Suppressor macrophage (primary cell): ENCODE measurements around the gene ADRM1.

Experiments
- DNase-seq, 4 experiments: peaks; one replicate each; pipeline ENCODE4 v3.0.0-alpha.2; 2020 to 2022

The ADRM1 gene

GRCh38 chr20:62311832-62312661 lies 9.2 kb downstream of the ADRM1 start:
- no peak for DNase-seq

DNA sequence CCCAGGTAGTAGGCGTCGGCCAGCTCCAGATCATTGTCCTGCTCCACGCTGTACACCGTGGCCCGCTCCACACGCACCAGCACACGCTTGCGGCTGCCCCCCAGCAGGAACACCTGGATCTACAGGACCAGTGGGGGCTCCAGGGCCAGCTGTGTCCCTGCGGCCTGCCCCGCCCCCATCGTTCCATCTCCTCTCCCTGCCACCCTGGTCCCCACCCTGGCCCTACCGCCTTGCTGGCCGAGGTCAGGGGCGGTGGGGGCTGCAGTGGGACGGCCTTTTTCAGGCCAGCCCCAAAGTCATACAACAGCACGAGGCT lies 9.8 kb downstream of the ADRM1 start:
- DNase-seq: no peak

DNA sequence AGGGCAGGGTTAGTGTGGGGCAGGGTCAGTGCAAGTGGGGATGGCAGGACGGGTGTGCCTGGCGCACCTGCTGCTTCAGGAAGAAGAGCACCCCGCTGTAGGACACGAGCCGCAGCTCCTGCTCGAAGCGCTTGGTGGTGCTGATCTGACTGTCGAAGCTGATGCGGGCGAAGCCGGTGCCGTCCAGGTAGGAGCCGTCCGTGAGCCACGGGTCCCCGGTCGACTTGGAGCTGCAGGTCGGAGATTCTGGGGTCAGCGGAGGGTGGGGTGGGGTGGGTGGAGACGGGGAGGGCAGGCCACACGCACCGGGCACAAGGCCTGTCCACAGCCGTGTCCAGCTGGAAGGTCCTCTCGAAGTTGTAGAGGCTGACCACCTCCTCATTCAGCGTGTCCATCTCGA lies 10.2 kb downstream of the ADRM1 start:
- DNase-seq: no peak

DNA sequence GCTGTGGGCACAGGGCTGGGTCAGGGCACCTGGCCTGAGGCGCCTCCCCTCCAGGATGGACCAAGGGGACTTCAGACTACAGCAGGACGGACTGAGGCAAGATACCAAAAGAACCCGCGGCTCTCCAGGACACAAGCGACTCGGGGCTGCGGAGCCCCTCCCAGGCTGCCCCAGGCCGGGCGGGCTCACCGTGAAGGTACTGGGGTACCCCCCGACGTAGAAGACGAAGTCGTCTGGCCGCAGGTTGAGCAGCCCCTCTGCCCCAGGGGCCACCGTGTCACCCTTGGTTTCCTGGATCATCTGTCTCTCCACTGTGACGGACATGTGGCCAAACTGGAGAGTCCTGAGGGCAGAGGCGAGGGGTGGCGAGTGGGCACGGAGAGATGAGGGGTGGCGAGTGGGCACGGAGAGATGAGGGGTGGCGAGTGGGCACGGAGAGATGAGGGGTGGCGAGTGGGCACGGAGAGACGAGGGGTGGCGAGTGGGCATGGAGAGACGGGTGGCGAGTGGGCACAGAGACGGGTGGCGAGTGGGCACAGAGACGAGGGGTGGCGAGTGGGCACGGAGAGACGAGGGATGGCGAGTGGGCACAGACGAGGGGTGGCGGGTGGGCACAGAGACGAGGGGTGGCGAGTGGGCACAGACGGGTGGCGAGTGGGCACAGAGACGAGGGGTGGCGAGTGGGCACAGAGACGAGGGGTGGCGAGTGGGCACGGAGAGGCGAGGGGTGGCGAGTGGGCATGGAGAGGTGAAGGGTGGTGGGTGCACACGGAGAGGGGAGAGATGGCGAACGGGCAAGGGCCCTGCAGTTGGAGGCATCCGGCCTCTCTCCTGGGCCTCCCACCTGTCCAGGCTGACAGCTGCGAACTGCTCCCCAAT lies 10.9 kb downstream of the ADRM1 start:
- no peak for DNase-seq

DNA sequence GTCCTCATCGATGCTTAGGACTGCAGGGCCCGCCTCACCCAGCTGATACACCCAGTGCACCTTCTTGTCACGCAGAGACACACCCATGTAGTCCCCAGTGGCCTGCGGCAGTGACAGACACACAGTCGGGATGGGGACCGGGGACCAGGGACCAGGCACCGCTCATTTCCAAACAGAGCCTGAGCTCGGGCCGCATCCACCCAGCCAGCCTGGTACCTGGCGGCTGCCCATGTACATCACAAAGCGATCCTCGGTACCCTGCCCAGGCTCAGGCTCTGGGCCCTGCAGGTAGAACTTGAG lies 11.5 kb downstream of the ADRM1 start:
- no peak for DNase-seq

- DNase-seq: no peak
Measured at GRCh38 chr20:62314711-62315302, 12.0 kb downstream of the ADRM1 start.

GRCh38 chr20:62315773-62316172 lies 13.0 kb downstream of the ADRM1 start:
- no peak for DNase-seq

GRCh38 chr20:62316331-62317166 lies 13.8 kb downstream of the ADRM1 start:
- no peak for DNase-seq

DNA sequence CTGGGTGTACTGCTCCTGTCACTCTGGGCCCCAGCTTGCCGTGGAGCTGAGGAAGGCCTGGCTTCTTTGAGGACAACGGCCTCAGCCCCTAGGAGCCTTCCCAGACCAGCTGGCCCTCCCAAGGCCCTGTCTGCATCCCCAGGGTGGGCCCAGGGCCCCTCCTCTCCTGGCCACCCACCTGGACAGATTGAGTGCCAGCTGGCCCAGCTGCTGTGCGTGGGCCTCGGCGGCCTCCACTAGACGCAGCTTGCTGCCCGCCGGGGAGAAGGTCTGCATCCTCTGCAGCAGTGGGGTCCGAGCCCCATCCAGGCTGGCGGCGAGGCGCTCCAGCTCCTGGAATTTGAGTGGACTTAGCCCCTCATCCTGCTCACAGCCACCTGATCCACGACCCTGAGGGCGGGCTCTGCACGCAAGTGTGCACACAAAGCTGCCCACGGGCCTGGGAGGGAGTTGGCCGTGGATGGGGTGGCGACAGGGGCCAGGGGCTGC lies 14.4 kb downstream of the ADRM1 start:
- DNase-seq: no peak

- DNase-seq: peak in 1 of 4 experiments; percentile 6
Measured at GRCh38 chr20:62318400-62319345, 15.9 kb downstream of the ADRM1 start.

- no peak for DNase-seq
Measured at GRCh38 chr20:62319346-62319909, 16.6 kb downstream of the ADRM1 start.

- DNase-seq: no peak
Measured at GRCh38 chr20:62320581-62321354, 18.0 kb downstream of the ADRM1 start.

DNA sequence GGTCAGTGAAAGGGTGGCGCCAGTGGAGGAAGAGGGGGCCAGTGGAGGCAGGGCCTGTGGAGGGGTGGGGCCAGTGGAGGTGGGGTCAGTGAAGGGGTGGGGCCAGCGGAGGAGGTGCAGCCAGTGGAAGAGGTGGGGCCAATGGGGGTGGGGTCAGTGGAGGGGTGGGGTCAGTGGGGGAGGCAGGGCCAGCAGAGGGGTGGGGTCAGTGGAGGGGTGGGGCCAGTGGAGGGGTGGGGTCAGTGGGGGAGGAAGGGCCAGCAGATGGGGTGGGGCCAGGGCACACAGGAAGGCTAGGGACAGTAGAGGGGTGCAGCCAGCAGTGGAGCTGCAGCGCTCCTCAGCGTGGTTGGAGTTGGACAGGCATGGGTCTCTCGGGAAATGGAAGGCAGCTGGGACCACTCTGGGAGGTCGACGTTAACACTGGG lies 18.7 kb downstream of the ADRM1 start:
- no peak for DNase-seq

- DNase-seq: no peak
Measured at GRCh38 chr20:62321975-62322374, 19.2 kb downstream of the ADRM1 start.

DNA sequence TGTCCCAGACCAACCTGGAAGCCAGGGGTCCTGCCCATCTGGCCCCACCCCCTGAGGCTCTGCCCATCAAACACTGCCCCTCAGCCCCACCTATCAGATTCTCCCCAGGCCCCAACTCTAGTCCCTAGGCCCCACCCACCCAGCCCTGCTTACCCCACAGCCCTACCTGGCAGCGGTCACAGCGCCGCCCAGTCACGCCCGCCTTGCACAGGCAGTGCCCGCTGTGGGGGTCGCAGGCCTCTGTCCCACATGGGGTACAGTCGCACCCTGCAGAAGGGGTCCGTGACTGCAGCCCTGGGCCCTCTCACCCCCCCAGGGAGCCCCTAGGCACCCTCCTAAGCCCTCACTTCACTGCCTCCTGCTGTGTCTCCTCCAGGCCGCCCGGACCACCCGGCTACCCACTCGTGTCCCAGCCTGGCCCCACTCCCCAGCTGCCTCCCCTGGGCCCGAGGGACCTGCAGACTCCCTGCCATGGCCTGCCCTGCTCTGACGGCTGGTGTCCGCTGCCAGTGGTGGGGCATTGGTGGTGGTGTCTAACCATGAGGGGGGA lies 19.8 kb downstream of the ADRM1 start:
- DNase-seq: no peak

GRCh38 chr20:62323146-62323979 lies 20.6 kb downstream of the ADRM1 start:
- DNase-seq: no peak

DNA sequence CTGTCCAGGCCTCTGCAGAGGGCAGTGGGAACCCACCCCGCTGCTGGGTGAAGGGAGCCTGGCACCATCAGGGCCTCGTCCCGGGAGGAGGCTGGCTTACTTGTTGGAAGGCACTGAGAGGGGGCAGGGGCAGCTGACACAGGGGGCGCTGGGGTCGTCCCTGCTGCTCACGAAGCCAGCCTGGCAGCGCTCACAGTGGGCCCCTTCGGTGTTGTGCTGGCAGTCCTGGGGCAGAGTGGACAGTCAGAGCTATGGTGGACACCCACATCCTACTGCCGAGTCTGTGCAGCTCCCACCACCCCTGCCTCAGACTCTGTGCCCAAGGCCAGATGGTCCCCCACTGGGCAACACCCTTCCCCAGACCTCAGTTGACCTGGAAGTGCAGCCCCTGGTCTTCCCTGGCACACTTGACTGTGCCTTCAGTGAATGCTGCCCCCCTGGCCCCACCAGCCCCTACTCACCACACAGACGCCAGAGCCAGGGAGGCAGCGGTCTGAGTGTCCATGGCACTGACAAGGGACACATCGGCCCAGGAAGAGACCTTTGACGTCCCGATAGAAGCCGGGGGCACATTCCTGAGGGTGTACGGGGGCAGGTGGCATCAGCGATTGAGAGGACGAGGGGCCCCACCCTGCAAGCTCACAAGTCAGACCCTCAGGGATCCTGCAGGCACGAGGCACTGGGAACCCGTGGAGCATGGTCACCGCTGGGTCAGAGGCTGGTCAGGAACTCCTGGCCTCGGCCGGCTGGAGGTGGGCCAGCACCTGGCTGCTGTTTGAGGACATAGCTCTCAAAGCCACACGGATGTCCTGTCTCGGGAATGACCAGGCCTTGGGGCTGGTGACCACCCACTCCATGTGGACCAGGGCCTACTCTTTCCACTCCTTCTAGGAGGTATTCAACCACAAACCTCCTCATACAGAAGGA lies 21.4 kb downstream of the ADRM1 start:
- no peak for DNase-seq
